ENCODE data around the gene AARS2.
"Not testable (repeated sequence)": the region's sequence is repeated elsewhere in the genome, so short reads cannot be mapped to it uniquely, and the experiment has no call there.

Gene AARS2

DNA sequence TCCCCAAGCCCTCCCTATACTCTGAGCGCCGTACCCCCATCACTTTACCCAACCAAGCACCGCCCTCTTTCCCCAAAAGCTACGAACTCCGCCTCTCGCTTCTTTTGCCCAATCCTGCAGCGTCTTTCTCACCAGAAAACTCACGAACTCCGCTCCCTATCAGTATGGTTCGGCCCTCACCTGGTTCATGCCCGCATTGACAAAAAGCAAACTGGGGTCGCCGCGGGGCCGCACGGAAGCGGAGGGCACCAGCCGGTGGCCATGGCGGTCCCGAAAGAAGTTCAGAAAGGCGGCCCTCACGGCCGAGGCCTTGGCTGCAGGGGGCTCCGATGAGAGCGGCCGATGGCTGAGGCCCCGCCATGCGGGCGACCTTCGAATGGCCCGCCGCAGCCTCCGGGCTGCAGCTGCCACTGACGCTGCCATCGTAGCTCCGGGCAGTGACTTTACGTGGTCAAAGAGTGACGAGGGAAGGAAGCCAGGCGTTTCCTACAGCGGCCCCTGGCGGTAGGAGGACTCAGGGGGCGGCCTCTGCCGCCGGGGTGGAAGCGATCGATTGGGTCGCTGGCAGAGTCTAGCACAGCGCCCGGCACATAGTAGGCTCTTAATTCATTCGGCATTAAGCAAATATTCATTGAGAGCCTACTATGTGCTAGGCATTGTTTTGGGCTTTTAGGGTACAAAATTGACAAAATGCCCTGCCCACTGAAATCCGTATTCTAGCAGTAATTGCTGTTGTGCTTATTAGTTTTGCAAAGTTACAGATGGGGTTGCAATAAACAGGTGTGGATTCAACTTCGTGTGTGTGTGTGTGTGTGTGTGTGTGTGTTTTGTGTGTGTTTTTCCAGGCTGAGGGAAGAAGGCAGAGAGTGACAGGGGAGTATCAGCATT is at the start of gene AARS2:
Gene AARS2 (minus strand): TSS at position 447 of the 888 bp plus-strand sequence. CDS start 24 bp downstream, at position 423.
- in situ Hi-C loops (cut with MboI; ENCODE audit: low pct_unique_long_range_greater_than_20kb, low sequenced_read_pairs), result no loop called here
- DNase-seq, result peak; percentile 89

DNA sequence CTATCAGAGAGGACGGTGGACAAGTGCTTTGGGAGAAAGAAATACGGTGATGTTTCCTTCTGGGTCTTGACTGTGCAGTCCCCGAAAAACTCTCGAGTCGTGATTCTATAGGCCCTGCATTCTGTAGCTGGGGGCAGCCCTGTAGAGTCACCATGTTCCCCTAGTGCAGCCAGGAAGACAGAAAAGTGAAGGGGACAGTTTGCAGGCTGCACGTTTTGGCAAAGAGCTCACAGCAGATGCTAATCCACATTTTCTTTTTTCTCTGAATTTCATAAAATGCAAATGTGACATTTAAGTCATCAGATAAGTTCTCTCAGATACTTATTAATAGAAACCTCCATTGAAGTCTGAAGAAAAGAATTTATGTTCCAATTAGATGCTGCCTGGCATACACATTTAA is 48.8 kb upstream of the AARS2 start:
- no peak for DNase-seq
- in situ Hi-C loops (cut with MboI; ENCODE audit: low pct_unique_long_range_greater_than_20kb, low sequenced_read_pairs), result no loop called here

DNA sequence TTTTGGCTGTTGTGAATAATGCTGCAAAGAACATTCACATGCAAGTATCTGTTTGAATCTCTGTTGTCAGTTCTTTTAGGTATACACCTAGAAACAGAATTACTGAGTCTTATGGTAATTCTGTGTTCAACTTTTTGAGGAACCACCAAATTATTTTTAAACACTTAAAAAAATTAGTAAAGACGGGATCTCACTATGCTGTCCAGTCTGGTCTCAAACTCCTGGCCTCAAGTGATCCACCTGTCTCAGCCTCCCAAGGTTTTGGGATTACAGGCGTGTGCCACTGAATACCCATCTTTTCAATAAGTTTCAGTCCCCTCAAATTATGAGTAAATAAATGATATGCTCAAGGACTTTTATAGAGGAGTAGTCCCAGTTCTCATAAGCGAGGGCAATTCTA is 46.8 kb upstream of the AARS2 start:
- DNase-seq, result no peak

DNA sequence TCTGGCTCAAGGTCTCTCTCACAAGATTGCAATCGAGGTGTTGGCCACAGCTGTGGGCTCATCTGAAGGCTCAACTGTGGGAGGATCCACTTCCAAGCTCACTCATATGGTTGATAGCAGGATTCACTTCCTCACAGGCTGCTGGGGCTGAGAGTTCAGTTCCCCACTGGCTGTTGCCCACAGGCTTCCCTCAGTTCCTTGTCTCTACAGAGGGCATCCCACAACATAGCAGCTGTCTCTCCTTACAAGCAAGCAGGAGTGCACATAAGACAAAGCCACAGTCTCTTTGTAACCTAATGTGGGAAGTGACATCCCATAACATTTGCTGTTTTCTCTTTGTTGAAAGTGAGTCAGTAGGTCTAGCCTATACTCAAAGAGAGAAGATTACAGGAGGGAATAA is 43.3 kb upstream of the AARS2 start:
- in situ Hi-C loops (cut with MboI; ENCODE audit: low pct_unique_long_range_greater_than_20kb, low sequenced_read_pairs), result no loop called here
- DNase-seq, result peak; percentile 8

More for the DNA sequence above, 46.8 kb upstream of the AARS2 start:
- in situ Hi-C loops (cut with MboI; ENCODE audit: low pct_unique_long_range_greater_than_20kb, low sequenced_read_pairs), result no loop called here

DNA sequence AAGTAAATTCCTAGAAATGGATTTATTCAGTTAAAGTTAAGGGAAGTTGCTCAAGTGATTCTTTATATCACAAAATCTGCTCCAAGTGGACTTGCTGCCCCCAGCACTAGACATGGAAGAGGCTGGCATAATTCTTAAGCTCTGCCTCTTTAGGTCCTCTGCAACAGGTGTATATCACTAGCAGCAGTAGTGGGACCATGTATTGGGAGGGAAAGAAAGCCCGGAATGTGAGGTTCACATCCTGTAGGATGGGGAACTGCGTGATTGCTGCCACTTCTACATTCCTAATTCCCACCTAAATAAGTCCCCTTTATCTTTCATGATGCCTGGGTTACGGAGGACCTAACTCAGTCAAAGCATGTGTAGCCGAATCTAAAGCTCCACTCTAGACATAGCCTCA is 42.5 kb upstream of the AARS2 start:
- no peak for DNase-seq
- in situ Hi-C loops (cut with MboI; ENCODE audit: low pct_unique_long_range_greater_than_20kb, low sequenced_read_pairs), result no loop called here

DNA sequence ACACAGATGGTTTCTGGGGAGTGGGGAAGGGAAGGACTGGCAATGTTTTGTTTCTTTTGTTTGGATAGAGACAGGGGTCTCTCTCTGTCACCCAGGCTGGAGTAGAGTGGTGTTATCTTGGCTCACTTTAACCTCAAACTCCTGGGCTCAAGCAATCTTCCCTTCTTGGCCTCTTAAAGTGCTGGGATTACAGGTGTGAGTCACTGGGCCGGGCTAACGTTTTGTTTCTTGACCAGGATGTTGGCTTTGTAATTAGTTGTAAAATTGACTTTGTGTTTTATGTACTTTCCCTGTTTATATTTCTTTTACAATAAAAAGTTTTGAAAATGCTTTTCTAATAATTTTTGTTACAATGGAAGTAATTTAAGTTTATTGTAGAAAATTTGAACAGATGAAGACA is 40.2 kb upstream of the AARS2 start:
- DNase-seq, result no peak
- in situ Hi-C loops (cut with MboI; ENCODE audit: low pct_unique_long_range_greater_than_20kb, low sequenced_read_pairs), result no loop called here

DNA sequence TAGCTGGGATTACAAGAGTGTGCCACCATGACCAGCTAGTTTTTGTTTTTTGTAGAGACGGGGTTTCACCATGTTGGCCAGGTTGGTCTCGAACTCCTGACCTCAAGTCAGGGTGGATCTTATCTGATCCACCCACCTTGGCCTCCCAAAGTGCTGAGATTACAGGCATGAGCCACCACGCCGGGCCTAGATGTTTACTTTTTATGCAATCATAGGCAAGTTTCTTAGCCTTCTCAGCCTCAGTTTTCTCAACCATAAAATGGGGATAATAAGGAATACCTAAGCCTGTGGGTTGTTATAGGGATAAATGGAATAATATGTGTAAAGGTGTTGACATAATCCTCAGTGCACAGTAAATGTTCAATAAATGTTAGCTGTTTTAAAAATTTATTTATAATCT is 39.1 kb upstream of the AARS2 start:
- DNase-seq, result no peak
- in situ Hi-C loops (cut with MboI; ENCODE audit: low pct_unique_long_range_greater_than_20kb, low sequenced_read_pairs), result no loop called here

DNA sequence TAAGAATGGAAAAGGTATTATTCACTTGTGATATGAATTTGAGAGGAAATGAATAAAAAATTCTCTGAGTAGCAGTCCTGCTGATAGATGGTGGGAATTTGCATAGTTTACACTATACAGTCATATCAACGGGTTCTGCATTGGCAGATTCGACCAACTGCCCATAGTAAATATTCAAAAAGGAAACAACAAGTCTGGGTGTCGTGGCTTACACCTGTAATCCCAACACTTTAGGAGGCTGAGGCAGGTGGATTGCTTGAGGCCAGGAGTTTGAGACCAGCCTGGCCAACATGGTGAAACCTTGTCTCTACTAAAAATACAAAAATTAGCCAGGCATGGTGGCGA is 37.5 kb upstream of the AARS2 start:
- DNase-seq; in situ Hi-C loops (cut with MboI; ENCODE audit: low pct_unique_long_range_greater_than_20kb, low sequenced_read_pairs): not testable (repeated sequence)

DNA sequence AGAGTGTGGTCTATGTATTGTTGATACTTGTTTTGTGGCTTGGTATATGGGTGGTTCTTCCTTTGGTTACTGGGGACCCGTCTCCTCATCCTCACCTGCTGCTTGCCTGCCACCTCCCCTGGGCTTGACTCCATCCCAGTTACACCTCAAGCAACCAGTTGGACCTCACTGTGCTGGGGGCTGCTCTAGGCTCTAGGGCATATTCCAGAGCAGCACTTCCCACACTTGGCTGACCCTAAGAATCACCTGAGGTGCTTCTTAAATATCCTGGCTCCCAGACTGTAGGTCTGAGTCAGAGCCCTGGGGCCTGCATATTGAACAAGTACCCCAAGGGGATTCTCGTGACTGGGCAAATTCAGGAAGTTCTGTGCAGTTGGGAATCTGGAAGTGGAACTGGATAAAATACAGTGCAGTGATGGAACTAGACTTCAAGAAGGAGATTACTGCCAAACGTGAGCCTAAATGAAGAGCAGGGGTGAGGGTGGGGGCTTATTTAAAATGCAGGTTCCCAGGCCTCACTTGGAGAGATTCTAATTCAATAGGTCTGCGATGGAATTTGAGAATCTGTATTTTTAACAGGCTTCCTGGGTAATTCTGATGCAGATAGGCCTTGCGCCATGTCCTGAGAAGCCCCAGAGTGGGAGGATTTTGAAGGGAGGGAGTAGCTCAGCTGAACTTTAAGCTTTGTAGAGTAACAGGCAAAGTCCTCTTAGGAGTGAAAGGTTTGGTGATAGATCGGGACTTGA is 36.9 kb upstream of the AARS2 start:
- DNase-seq, result no peak
- in situ Hi-C loops (cut with MboI; ENCODE audit: low pct_unique_long_range_greater_than_20kb, low sequenced_read_pairs), result no loop called here

DNA sequence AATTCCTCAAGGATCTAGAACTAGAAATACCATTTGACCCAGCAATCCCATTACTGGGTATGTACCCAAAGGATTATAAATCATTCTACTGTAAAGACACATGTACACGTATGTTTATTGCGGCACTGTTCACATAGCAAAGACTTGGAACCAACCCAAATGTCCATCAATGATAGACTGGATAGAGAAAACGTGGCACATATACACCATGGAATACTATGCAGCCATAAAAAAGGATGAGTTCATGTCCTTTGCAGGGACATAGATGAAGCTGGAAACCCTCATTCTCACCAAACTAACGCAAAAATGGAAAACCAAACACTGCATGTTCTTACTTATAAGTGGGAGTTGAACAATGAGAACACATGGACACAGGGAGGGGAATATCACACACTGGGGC is 33.7 kb upstream of the AARS2 start:
- DNase-seq; in situ Hi-C loops (cut with MboI; ENCODE audit: low pct_unique_long_range_greater_than_20kb, low sequenced_read_pairs): not testable (repeated sequence)

DNA sequence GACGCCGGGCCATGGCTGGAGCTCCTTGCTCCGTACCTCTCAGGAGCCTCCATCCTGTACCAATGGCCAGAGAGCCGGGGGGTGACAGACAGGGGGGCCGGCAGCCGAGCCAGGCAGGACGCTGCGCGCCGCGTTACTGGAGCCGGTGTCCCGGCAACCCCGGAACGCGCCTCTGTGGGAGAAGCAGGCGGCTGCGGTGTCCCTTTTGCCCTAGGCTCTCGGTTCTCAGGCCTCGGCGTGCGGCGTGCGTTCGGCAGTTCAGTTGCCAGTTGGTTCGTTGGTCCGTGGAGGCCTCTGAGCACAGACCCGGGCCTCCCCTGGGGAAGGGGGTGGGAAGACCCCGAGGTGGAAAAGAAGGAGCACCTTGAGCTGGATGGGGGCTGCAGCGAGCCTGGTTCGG is 29.3 kb upstream of the AARS2 start, which contains the start of gene SPATS1:
Gene SPATS1 (plus strand): TSS at position 162 of the 400 bp plus-strand sequence. CDS start 446 bp downstream, outside the sequence.
- peak; percentile 13 for DNase-seq
- in situ Hi-C loops (cut with MboI; ENCODE audit: low pct_unique_long_range_greater_than_20kb, low sequenced_read_pairs), result no loop called here

DNA sequence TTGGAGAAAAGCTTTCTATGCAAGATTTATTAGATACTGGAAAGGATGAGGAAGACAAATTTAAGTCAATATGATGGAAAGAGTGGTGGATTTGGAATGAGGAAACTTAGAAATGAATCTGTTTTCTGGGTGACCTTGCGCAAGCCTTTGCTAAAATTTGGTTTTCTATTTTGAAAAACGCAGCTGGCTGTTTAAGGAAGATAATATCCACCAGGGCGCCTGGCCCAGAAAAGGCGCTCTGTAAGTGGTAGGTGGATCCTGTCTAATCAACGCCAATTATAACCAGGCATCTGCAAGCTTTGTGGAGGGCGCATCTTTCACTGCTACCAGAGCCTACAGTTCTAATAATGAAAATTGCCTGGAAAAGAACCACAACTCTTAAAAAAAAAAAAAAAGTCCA is 28.9 kb upstream of the AARS2 start:
- in situ Hi-C loops (cut with MboI; ENCODE audit: low pct_unique_long_range_greater_than_20kb, low sequenced_read_pairs), result no loop called here
- DNase-seq, result peak; percentile 35

DNA sequence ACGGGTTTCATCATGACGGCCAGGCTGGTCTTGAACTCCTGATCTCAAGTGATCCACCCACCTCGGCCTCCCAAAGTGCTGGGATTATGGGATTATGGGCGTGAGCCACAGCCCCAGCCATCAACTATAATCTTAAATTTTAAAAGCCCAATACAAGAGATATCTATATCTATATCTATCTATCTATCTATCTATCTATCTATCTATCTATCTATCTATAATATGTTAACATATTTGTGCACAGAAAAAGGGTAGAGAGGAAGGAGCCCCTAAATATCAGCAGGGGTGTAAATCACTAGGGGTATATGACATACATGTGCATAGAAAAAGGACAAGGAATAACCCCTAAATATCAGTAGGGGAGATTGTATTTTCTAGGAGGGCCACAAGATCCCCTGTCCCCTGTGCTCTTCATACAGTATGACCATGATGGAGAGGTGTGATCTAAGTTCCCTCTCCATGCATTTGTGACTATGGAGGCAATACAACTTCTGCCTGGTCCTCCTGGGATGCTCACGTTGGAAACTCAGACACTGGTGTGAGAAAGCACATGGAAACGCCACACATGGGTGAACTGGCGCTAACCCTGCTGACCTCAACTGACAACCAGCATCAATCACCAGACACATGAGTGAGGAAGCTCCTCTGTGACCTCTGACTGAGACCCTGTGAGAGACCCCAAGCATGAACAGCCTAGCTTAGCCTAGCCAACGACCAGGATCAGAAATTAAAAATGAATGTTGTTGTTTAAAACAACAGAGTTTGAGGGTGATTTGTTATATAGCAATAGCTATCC is 28.1 kb upstream of the AARS2 start:
- DNase-seq, result peak; percentile 20
- in situ Hi-C loops (cut with MboI; ENCODE audit: low pct_unique_long_range_greater_than_20kb, low sequenced_read_pairs), result no loop called here

DNA sequence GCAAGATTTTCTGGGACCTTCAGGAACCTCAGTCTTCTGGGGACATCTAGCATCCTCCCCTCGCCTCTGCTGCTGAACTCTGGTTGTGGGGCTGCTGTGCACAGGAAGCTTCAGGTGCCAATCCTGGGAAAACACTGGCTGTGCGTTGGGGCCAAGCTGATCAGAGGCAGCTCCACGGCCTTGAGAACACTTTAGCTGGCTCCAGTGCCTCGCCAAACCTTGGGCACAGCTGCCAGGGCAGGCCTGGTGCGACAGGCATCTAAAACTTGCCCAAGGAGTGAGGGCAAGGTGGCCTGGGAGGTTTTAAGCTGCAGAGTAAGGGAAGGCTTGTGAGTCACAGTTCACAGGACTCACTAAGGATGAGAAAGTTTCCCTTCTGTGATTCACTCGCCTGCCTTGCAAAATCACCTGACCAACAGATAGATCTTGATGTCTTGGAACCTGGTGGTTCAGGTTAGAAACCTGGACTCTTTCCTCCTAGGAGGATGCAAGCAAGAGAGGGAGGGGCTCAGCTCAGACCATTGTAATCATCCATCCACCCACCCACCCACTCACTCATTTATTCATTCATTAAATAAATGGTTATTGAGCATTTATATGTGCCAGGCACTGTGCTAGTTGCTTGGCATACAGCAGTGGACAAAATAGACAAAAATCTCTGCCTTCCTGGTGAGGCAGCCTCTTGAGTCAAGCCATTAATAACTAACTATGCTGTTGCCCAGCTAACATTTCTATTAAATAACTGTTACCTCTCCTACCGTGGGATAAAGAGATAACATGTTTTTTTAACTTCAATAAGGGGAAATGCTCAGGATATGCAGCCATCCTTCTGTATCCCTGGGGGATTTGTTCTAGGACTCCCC is 26.8 kb upstream of the AARS2 start:
- no peak for DNase-seq
- in situ Hi-C loops (cut with MboI; ENCODE audit: low pct_unique_long_range_greater_than_20kb, low sequenced_read_pairs), result no loop called here

DNA sequence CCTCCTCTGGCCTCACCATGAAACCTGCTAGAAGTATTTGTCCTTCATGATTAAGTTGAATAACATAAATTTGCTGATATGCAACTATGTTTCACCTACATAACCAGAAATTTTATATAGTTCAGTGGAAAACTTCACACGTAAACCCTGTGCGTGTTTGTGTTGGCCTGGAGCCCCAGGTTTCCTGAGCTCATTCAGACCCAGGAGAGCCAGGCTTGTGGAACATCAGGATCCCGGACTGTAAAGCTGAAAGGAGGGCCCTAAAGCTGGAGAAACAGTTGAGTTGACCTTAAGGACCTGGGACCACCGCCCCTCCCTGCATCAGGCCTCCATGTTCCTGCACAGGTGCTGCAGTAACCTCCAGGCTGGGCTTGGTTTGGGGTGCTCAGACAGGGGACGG is 26.2 kb upstream of the AARS2 start:
- in situ Hi-C loops (cut with MboI; ENCODE audit: low pct_unique_long_range_greater_than_20kb, low sequenced_read_pairs), result no loop called here
- no peak for DNase-seq

DNA sequence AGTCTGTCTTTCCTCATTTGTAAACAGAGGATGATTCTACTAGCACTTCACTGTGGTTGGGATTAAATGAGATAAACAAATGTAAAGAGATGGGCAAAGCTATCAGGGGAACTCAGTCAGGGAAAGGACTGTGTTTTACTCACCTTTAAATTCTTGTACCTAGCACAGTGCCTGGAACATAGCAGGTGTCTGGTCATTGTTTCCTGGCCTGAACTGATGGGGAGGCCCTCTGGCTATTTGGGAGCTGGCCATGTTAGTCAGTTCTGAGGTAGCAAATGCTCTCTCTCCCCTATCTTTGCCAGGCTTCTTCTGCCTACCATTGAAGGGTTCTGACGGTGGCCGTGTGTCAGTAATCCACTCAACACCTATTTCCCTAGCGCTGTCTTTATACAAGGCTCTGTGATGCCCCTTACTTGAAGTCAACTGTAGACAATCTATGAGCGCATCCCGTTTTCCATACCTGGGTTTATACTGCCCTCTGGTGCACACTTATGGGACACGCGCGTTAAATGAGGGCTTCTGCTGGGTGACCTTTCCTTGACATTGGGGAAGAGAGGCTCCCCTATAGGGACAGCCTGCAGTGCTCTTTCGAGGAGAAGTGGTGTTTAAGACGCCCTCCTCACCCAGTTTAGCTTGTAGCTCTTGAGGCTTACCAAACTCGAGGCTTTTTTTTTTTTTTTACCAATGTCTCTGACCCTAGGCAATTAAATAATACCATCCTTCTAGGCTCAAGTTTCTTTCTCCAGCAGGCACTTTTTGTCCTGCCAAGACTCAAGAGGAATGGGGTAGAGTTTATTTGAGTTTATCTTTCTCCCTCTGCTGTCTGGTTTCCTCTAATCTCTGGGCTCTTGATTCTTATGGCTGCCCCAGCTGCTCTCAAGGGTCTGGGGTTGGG is 25.3 kb upstream of the AARS2 start:
- in situ Hi-C loops (cut with MboI; ENCODE audit: low pct_unique_long_range_greater_than_20kb, low sequenced_read_pairs), result no loop called here
- peak; percentile 87 for DNase-seq

DNA sequence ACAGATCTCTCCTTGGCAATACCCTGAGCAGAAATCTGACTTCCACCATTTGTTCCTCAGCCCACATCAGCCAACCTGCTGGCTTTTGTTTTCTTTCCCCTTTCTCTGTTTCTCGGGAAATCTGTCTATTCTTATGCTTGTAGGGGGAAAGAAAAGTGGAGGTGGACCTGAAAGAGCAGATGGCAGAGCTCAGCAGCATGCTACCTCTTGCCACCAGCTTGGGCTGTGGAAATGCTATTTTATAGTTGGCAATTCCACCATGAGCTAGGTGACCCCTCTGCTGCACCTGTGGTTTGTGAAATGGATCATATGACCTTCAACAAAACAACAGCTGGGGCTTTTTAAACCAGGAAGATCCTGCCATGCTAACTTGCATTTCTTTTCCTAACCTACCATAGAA is 22.5 kb upstream of the AARS2 start:
- DNase-seq, result no peak

DNA sequence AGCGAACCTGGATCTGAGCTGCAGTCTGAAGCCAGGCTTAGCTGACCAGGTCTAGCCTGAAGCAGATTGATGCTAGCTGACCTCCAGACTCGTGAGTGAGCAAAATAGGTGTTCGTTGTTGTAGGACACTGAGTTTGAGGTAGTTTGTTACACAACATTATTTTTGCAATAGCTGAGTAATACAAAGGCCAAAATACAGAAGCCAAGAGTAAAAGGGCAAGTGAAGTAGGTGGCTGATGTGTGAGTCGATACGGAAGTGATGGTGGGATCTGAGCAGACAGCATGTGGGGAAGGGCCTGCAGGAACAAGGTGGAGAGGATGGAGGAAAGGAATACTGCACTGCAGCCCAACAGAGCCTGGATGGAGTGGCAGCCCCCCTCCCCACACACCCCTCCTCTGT is 20.8 kb upstream of the AARS2 start:
- DNase-seq, result no peak
- in situ Hi-C loops (cut with MboI; ENCODE audit: low pct_unique_long_range_greater_than_20kb, low sequenced_read_pairs), result no loop called here

More for the DNA sequence above, 22.5 kb upstream of the AARS2 start:
- in situ Hi-C loops (cut with MboI; ENCODE audit: low pct_unique_long_range_greater_than_20kb, low sequenced_read_pairs), result no loop called here

All from KBM-7 (cell line).